ENCODE data around the gene ZNF835.
"Not testable (repeated sequence)": the region's sequence is repeated elsewhere in the genome, so short reads cannot be mapped to it uniquely, and the experiment has no call there.

Gene ZNF835

DNA sequence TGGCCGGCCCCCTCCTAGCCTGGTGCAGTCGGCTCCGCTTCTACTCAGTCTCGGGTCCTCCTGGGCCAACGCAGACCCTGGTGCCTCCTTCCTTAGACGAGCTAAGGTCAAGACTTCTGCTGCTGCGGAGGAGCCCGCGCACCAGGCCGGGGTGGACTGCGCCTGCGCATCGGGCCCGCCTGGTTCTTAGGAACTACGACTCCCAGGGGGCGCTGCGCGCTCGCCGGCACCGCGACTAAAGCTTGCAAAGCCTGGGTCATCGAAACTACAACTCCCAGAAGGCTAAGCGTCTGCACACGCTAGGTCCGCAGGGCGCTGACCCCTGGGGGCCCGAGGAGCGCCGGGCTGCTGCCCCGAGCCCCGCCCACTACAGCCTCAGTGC lies at the start of gene ZNF835:
TSS of gene ZNF835 (minus strand) at position 145 of the 382 bp plus-strand sequence. CDS start 6,559 bp downstream, outside the sequence.
- DNase-seq: peak; percentile 85

- no peak for DNase-seq
Measured at GRCh38 chr19:56720281-56720680, 48.7 kb upstream of the ZNF835 start.

GRCh38 chr19:56718231-56718630 lies 46.7 kb upstream of the ZNF835 start:
- no peak for DNase-seq

- no peak for DNase-seq
Measured at GRCh38 chr19:56712611-56713276, 41.2 kb upstream of the ZNF835 start.

GRCh38 chr19:56710437-56710836 lies 38.9 kb upstream of the ZNF835 start:
- no peak for DNase-seq

- no peak for DNase-seq
Measured at GRCh38 chr19:56707821-56708220, 36.3 kb upstream of the ZNF835 start.

DNA sequence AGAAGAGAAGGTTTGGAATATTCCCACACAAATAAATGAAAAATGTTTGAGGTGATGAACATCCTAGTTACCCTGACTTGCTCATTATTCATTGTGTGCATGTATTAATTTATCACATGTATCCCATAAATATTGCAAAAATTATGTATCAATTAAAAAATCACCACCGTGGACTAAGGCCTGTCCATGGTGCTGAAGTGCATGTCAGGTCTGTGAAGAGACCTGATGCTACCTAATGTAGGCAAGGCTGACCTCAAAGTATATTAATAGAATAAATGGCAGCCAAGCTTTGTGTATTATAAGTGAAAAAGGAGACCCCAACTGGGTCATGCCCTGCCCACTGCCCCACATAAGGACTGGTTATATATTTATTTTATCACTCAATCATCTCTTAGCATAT lies 34.4 kb upstream of the ZNF835 start:
- DNase-seq: no peak

DNA sequence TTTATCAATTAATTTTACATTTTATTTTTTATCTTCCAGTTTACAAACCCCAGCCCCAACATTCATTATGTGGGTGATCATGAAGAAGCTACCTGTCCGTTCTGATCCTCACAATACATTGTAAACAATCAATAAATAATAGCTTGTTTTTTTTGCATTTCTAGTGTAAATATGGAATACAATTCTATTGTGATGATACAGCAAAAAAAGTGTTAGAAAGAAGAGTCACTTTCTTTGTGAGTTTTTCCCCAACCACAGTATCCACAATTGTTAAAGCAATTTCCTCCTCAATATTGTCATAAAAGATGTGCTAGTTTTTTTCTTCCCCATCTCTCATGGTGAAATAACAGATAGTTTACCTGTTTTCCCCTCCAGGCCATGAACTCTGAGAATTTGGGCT lies 30.3 kb upstream of the ZNF835 start:
- no peak for DNase-seq

GRCh38 chr19:56699552-56699951 lies 28.0 kb upstream of the ZNF835 start:
- DNase-seq: no peak

DNA sequence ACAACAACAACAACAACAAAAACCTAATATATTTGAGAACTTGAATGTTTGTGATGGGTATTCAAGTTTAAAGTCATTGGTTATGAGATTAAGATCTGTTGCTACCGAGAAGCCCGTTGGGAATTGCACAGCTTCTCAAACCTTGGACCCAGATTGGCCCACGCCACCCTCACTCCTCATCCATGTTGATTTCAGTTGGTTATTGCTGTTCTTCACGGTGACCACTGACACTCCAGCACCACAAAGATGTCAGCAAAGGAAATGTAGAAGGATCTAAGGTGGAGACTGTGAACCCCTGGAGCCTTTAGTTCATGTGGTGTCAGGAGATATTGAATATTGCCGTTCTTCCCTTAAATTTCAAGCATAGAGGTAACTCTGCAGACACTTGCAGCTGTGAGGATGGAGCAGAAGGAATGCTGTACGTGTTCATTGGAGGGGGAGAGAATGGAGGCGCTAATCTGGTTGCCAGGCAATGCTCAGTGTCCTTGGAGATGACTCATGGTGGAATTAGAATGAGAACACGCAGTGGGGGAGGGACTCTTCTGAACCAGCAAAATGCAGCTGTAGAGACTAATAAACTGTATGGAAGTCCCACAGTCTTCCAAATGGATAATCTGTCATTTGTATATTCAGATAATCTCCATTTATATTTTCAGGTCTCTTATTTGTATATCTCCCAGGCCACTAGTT lies 20.8 kb upstream of the ZNF835 start:
- DNase-seq: no peak

GRCh38 chr19:56690670-56691069 lies 19.1 kb upstream of the ZNF835 start:
- DNase-seq: no peak

GRCh38 chr19:56689198-56689597 lies 17.6 kb upstream of the ZNF835 start:
- no peak for DNase-seq

DNA sequence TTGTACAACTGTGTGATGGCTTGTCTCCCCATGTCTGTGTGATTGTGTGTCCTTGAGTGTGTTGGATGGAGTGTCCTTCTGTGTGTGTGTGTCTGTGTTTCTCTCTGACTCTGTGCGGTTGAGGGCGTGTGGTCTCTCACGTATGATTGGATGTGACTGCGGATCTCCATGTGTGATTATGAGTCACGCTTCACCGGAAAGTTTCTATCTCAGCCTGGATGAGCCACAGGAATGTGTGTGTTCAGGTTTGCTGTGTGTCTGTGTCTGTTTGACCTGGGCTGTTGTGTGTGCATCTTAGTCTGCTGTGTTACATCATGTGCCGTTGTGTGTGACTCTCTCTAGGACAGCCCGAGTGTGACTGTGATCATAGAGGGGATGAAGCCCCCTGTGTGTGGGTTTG lies 15.5 kb upstream of the ZNF835 start:
- DNase-seq: no peak

DNA sequence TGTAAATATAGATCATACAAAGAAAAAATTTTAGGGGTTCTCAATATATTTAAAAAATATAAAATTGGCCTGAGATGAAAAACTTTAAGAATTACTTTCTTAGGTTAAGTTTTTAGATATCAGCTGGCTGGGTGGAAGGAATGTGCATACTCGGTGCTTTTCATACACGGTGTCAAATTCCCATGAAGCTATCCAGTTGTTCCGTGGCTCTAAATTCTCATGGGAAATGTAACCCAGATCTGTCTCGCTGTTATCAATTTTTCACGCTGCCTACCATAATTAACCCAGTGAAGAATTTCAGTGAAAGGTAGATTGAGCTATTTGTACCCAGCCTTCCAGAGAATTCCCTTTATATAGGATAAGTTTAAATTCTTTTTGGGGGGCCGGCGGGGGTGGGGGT lies 11.6 kb upstream of the ZNF835 start:
- DNase-seq: no peak

DNA sequence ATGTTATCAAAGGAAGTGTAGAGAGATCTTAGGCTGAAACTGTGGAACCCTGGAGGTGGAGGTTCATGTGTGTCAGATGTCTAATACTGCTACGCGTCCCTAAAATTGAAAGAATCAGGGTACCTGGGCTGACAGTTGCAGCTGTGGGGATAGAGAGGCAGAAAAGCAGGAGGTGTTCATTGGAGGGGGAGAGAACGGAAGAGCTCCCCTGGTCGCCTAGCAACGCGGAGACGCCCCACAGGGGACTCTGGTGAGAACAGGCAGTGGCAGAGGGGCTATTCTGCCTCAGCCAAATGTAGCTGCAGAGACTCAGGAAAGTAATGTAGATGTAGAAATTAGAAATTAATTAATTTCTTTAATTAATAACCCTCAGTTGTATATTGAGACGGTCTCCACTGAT lies 10.1 kb upstream of the ZNF835 start:
- no peak for DNase-seq

DNA sequence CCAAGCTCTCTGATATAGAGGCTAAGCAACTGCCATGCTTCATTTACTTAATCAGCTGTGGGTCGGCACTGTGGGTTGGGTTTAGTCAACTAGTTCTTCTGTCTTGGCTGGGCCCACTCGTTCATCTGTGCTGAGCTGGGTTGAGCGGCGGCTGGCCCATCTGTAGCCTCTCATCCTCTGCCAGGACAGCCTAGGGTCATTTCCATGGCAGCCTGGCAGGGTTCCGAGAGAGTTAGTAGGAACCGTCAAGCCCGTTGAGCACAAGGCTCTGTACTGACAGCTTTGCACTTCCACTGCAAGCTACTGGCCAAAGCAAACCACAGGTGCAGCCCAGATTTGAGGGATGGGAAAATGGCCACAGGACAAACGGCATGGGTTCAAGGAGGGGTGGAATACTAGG lies 6.6 kb upstream of the ZNF835 start:
- no peak for DNase-seq

DNA sequence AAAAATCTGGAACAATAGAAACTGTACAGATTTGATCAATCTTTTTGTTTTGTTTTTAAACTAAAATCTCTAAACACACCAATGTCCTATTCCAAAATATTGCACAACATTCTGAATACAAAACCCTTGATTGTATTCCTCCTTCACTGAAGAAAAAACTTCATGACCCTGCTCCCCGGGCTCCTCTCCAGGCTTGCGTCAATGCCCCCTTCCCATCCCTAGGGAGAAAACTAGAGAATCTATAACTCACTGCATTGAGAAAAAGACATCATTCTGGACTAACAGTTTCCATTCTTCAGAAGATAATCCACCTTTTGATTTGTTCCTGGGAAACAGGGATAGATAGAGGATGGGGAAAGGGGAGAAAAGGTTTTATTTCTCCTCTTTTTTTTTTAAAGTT lies 1.1 kb upstream of the ZNF835 start:
- not testable (repeated sequence) for DNase-seq

DNA sequence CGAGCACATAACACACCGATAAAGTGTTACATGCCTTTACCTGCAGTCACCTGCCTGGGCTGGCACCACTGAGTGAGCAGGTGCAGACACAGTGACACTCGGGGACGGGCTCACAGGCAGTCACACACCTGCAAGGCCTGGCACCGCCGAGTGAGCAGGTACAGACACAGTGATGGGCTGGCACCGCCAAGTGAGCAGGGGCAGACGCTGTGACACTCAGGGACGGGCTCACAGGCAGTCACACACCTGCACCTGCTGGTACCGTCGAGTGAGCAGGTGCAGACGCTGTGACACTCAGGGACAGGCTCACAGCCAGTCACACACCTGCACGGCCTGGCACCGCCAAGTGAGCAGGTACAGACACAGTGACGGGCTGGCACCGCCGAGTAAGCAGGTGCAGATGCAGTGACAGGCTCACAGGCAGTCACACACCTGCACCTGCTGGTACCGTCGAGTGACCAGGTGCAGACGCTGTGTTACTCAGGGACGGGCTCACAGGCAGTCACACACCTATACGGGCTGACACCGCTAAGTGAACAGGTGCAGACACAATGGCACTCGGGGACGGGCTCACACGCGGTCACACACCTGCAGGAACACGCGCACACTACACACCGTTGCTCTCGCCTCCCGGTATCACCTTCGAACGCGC lies 470 bp downstream of the ZNF835 start:
- no peak for DNase-seq

- no peak for DNase-seq
Measured at GRCh38 chr19:56670401-56670960, 1.1 kb downstream of the ZNF835 start.

DNA sequence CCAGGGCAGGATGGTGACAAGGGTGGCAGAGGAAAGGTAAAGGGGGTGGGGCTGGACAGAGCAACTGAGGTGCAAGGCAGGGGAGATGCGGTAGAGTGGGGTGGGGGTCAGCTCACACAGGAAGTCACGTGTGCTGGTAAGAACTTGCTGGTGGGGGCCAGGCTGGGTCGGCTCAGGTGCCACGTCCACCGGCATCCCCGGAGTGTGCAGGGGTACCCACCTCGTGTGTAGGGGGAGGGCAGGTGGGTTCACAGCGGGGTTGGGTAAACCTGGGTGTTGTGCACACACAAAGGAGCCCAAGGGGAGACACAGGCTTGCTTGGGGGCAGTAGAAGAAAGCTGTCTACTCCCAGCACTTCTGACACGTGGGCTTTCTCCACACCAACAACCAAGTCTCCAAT lies 2.9 kb downstream of the ZNF835 start:
- DNase-seq: no peak

DNA sequence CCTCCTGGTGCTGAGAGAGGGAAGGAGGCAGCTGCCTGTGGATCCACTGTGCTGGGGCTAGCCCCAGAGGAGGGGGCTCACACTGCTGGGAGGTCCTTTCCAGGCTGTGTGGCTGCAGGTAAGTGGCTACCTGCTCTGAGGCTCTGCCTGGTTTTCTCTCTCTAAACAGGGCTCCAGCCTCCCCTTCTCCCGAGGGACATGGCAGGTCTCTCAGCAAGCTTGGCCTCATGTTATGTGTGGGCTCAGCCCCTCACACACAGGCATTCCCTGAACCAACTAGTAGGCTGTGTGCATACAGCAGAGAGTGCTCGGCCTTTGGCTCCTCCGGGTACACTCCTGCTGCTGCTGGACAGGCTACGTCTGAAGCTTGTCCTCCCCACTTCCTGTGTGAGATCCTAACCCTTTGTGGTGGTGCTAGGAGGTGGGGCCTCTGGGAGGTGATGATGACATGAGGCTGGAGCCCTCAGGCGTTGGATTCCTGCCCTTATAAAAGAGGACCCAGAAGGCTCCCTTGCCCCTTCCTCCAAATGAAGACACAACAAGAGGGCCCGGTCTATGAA lies 4.2 kb downstream of the ZNF835 start:
- no peak for DNase-seq

GRCh38 chr19:56664511-56664910 lies 7.0 kb downstream of the ZNF835 start:
- DNase-seq: no peak

DNA sequence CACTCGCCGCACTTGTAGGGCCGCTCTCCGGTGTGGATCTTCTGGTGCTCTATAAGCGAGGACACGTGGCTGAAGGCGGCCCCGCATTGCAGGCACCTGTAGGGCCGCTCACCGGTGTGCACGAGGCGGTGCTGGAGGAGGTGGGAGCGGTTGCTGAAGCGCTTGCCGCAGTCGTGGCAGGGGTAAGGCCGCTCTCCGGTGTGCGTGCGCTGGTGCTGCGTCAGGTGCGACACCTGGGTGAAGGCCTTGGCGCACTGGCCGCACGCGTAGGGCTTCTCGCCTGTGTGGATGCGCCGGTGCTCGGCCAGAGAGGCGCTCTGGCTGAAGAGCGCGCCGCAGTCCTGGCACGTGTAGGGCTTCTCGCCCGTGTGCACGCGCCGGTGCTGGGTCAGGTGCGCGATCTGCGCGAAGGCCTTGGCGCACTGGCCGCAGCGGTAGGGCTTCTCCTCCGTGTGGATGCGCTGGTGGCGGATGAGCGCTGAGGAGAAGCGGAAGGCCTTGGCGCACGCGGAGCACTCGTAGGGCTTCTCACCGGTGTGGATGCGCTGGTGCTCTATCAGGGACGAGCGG lies 7.5 kb downstream of the ZNF835 start:
- DNase-seq: no peak
